ENCODE data around the gene C17orf67.

C17orf67 gene

DNA sequence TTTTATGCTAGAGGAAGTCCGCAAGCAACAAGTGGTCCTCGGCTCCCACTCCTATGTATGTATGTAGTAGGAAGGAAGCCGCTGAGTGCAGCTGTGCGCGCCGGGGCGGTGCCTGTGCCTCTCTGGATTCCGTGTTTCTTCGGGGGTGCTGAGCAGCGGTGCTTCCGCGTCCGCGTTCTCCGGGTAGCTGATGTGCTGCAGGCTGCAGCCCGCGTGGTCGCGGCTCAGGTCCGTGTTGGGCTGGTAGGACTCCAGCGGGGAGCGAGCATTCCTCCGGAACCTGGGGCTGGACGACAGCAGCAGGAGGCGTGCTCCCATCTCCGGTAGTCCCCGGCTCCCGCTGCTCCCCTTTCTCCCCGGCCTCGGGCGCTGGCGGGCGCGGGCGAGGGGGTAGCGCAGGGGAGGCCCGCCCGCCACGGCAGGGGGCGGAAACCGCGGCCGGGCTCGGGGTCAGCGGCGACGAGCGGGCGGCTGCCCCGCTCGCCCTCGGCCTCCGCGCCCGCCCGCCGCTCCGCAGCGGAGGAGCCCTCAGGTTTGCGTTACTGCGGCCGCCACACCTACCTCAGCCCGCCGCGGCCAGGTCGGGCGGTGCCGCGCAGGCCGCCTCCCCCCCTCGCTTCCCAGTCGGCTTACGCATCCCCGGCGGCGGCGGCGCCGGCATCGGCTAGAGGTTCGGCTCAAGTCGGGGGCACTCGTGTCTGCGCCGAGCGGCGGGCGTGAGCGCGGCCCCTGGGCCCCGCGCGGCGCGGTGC lies 487 bp downstream of the C17orf67 start:
- DNase-seq (ENCODE audit: low read depth) = peak; percentile 32

DNA sequence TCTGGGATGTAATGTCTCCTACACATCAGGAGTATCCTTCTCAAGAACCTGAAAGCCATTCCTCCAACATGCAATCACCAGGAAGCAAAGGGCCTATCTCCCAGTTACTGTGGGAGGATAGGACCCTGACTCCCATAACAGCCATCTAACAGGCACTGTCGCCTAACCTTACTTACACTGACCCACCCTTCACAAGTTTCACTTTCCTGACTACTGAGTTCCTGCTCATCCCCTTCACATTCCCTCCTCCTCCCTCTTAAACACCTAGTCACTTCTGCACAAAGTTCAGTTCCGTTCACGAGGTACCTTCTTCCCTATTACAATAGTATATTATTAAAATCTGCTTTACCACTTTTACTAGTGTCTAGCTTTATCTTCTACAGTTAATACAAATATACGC lies 1.3 kb downstream of the C17orf67 start:
- DNase-seq (ENCODE audit: low read depth) = no peak

DNA sequence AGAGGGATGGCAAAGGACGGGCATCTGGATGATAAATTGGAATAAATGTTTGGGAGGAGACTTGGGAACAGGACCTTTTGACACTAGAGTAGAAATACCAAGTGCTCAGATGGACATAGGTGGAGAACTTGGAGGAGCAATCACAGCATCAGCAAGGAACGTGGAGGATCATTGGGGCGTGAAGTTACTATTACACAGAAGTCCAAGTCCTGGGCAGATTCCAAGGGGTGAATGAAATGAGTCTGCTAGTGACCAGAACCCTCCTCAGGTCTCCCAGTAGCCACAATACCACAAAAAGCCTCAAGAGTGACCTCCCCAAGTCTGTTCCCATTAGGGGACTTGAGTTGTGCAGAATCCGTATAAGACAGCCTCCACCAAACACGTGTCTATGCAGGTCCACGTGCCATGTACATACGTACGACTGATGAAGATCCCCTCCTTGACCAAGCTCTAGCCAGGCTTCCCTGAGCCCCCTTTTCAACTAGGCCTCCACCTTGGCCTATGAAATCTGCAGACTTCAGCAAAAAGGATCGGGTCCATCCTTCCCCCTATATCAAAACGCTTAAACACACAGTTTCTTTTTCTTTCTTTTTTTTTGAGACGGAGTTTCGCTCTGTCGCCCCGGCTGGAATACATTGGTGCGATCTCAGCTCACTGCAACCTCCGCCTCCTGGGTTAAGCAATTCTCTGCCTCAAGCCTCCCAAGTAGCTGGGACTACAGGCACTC lies 2.2 kb downstream of the C17orf67 start:
- no peak for DNase-seq (ENCODE audit: low read depth)

DNA sequence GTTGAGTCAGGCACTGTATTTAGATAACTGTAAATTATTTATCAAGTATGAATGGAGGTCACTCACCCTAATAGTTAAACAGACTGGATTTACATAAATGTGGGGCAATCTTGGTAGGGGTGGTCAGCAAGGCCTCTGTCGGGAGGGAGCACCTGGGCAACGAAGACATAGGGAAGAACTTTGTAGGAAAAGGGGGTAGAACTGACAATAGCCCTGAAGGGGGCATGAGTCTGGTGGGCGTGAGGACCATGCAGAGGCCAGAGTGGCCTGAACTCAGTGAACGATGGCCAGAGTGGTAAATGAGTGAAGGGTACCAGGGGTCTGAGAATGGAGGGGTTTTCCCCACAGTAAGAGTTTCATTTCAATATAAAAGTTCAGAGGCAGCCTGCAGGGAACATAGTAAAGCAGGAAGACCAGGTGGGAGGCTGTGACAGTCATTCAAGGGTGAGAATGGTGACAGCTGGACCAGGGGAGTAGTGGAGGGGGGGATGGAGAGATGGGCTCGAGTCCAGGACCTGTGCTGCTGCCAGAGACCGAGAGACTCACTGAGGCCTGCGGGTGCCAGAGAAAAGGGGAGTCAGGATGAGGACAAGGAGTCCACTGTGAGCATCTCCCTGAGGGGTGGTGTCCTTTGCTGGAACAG lies 2.9 kb downstream of the C17orf67 start:
- no peak for DNase-seq (ENCODE audit: low read depth)

DNA sequence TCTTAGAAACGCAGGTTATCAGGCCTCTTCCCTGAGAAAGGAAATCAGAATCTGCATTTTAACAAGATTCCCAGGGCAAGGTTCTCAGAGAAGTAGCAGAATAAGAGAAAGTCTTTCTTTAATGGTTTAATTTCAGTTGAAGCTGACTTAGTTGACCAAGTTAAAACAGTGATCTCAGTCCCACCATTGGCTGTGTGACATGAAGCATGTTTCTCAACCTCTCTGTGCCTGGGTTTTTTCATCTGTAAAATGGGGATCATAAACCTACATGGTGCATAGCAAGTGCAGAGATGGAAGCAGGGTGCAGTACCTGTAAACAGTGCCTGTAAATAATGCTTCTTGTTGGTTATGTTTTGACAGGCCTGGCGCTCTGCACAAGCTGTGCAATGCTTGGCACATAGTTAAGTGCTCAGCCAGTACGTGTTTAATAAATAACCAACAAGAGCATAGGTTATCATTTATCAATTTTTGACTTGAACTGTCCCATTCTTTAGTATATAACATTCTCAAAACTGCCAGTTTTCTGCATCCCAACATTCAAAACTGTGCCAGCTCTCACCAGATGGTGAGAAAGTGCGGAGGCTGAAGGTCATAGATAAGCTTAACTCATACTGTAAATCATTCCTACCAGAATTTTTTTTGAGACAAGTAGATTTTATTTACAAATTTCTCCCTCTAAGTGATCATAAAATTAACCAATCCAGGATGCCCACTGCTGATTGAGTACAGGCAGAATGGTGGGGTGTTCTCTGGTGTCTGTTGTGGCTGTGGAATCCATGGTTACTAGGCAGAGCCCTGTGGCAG lies 6.9 kb downstream of the C17orf67 start:
- no peak for DNase-seq (ENCODE audit: low read depth)

DNA sequence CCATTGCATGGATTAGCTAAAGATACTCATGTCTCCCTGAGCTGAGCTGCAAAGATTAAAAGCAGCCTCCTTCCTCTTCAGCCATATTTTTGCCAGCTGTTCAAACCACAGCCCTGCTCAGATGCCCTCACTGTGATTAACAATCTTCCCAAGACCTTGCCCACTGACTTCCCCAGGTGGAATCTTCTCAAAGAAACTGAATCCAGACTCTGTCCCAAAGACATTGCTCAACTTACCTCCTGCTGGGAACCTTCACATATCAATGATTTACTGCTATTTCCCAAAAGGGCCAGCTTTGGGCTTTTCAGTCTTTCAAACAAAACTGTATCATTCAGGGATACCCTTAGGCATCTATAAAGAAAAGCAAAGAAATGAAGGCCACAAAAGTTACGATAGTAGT lies 9.2 kb downstream of the C17orf67 start:
- no peak for DNase-seq (ENCODE audit: low read depth)

DNA sequence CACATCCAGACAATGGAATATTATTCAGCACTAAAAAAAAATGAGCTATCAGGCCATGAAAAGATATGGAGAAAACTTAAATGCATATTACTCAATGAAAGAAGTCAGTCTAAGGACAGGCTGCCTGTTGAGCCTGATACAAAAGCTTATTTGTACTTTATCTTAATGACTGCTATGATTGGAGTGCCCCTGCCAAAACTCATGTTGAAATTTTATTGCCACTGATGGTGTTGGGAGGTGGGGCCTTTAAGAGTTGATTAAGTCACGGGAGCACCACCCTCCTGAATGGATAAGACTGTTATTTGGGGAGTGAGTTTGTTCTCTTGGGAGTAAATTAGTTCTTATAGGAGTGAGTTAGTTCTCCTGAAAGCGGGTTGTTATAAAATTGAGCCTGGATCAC lies 9.9 kb downstream of the C17orf67 start:
- DNase-seq (ENCODE audit: low read depth) = no peak

DNA sequence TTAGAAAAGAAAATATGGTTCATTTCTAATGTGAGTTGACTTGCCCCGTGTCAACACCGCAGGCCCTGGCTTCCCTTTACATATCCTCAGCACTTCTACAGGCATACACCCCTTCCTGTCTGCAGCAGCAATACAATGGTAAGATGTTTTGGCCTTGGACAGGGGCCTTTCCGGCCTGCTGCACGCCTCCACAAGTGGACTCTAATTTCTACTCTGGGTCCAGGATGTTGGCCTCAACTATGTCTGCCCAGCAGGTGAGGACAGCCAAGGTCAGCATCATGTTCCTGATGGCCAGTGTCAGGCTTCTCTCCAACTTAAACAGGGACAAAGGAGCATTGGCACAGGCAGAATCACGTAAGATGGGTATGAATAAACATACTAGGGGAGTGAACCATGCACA lies 11.0 kb downstream of the C17orf67 start:
- no peak for DNase-seq (ENCODE audit: low read depth)

DNA sequence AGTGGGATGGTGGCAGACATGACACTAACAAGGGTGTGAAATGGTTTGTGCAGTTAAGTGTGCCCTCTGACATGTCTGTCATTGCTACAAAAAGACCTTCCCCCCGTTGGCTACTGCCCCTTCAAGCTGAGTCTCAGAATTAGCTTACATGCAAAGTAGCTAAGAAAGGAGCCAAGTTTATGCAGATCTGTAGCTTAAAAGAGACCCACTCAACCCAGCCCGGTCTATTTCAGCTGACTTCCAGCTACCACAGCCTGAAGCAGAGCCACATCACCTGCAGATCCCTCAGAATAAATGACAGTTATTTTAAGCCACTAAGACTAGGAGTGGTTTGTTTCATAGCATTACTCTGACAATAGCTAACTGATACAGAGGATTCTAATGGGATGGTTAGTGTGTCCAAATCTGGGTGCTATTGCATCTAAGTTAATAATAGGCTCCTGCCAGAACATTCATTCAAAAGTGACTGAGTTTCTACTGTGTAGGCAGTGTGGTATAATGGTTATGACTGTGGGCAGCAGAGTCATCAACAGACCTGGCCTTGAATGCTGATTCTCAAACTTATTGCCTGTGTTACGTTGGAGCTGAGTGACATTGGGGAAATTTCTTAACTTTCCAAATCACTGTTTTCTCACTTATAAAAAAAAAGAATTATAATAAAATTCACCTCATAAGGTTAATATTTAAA lies 11.7 kb downstream of the C17orf67 start:
- DNase-seq (ENCODE audit: low read depth) = no peak

DNA sequence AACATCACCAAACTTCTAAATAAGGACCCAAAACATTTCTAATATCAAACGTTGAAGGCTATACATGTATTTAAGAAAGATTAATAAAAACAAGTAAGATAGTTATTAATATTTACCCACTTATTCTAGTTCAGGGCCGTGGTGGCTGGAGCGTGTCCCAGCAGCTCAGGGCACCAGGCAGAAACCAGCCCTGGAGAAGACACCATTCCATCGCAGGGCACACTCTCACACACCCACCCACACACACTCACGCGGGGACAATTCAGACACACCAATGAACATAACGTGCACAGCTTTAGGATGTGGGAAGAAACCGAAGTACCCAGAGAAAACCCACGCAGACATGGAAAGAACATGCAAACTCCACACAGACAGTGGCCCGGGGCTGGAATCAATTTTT lies 13.5 kb downstream of the C17orf67 start:
- no peak for DNase-seq (ENCODE audit: low read depth)

DNA sequence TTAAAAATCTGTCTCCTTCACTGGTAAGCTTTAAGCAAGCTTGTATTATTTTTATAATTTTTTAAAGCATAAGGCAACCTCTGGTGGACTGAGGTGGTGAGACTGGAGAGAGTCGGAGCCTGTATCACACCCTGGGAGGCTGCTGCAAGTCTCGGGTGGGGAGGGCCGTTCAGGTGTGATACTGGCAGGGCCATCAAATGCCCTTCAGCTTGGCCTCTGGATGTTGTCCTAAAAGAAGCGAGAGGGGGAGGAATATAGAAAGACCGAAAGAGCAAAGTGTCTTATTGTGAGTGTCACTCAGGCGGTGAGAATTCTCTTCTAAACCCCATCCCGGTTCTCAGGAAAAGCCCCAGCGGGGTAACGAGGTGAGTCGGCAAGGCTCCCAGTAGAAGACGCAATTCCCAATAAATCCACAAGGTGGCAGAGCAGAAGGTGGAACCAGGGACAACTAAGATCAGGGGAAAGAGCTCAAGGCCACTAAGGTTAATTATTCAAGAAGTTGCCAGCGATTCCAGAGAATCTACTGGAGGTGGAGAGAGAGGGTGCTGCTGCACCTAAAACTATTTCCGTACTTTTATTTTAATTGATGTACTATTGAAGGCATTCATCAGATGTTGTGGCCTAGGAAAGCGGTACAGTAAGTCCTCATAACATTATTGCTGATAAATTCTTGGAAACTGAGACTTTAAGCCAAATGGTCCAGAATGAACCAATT lies 14.1 kb downstream of the C17orf67 start:
- peak; percentile 9 for DNase-seq (ENCODE audit: low read depth)

DNA sequence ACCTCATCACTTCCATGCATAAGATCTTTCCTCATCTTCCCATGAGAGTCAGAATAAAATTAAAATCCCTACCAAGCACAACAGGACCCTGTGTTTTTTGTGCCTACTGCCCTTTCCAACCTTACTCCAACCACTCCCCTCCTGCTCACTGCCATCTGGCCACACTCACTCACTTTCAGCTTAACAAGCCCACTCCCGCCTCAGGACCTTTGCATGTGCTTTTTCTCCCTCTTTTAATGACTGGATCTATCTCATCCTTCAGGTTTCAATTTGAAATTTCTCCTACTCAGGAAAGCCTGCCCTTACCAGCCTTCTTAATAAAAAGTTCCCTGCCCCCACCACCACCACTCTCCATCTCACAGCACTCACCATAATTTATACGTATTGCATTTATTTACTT lies 14.7 kb downstream of the C17orf67 start:
- no peak for DNase-seq (ENCODE audit: low read depth)

DNA sequence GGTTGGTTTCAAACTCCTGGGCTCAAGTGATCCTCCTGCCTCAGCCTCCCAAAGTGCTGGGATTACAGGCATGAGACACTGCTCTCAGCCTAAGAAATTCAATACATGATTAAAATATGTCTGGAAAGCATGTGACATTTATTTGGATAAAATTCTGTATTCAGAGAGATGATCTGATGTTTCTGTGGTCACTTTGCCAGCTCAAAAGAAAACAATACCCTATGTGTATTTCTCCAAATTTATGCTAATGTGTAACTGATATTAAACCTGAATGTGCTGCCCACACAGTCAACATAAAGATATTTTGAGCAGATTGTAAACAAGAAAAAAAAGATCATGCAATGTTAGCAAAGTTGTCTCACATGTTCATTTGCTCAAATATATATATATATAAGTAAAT lies 16.7 kb downstream of the C17orf67 start:
- DNase-seq (ENCODE audit: low read depth) = no peak

DNA sequence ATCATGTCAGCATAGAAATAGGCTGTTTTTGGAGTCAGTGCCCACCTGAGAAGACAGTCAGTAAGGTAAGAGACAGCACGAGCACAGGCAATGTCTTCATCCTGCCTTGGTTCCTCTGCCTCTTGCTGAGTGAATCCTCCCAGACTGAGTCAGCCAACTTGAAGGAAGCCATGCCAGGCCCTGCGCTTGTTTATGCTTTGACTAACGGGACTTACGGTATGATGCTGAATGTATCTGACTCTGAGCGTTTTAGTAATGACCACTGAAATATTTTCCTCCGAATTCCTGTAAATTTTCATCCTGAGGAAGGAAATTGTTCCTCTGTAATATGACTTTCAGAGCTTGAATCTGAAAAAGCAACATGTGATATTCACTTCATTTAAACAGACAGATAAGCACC lies 18.0 kb downstream of the C17orf67 start:
- no peak for DNase-seq (ENCODE audit: low read depth)

DNA sequence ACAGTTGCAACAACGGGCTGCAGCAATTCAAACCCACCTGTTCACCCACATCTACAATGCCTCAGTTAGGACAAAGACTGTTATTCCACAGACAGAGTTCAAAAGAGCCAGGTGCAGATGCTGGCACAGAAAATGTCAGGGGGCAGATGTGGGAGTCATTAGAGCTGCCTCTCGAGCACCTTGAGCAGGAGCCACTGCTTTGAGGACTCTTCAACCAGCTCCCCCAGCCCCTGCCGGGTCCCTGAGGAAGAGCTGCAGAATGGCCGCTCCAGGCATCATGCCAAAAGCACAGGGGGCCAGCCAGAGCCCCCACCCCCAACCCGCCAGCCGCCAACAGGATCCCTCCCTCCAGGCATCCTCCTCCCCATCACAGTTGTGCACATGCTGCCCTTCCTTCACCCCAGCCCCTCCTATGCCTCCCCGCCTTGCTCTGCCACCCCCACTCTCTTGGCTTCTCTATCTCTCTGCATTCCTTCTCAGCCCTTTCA lies 20.8 kb downstream of the C17orf67 start:
- DNase-seq (ENCODE audit: low read depth) = no peak

DNA sequence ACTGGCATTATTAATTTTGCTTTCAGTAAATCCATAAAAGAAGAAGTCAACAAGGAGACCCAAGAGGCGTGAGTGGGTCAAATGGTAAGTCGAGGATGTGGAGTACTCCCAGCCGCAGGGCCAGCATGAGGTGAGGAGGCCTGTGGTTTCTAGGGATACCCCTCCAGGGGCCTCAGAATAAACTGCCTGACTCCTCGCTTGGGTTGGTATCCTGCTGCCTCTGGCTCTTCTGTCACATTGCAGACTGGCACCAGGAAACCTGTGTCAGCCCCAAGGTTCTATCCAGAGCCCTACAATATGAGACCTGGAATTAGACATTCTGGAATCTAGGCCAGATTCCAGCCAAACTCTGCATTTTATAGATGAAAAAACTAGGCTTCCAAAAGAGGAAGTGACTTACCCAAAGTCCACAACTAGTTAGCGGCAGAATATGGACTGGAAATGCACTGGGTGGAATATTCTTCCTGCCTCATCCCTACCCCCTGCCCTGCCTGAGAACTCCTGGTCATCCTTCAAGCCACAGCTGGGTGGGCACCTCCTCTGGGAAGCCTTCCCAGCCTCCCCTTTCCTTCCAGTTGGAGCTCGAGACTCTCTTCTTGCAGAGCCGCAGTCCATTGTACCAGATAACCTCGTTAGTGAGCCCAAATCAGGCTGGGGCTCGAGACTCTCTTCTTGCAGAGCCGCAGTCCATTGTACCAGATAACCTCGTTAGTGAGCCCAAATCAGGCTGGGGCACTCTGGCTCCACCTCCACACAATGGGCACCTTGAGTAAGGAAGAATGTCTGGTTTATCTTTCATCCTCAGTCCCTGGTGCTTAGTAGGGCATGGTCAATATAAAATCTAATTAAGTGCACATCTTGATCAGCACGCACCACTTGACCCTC lies 22.6 kb downstream of the C17orf67 start:
- DNase-seq (ENCODE audit: low read depth) = no peak

DNA sequence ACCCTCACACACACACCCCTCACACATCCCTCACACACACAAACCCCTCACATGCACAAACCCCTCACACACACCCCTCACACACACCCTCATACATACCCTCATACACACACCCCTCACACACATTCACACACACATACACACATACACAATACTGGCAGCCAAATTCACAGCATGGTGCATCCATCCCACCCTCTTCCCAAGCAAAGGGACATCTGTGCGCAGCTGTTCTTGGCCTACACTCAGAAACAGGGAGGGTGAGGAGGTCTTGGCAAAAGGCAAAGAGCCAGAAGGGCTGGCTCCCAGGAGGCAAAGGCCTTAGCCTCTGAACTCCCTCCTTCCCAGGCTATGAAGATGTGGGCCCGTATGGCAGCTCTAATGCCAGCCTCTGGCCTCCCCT lies 23.4 kb downstream of the C17orf67 start:
- DNase-seq (ENCODE audit: low read depth) = no peak

DNA sequence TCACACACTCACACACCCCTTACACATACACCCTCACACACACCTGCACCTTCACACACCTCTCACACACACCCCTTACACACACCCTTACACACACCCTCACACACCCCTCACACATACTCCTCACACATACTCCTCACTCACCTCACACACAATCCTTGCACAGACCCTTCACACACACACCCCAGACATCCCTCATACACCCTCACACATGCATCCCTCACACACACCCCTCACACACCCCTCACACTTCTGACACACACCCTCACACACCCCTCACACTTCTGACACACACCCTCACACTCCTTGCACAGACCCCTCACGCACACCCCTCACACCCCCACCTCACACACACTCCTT lies 23.9 kb downstream of the C17orf67 start:
- DNase-seq (ENCODE audit: low read depth) = no peak

DNA sequence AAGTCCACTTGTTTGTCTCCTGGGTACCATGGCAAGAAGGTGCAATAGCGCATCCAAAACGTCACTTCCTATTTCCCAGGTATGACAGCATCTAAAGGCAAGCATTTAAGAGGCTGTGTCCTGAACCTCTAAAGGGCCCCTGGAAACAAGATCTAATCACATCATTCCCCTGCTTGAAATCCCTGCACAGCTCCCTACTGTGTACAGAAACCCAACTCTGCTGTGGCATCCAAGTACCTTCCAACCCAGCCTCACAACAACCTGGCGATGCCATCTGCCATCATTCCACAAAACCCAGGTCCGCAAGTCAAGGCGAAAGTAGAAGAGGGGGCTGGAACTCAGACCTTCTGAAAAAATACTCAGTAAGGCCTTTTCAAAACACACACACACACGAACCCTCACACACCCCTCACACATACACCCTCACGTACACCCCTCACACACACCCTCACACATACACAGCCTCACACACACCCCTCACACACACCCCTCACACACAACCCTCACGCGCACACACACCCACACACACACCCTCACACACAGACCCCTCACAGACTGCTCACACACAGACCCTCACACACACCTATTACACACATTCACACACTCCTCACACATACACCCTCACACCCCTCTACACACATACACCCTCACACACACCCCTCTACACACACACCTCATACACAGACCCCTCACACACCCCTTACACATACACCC lies 24.5 kb downstream of the C17orf67 start:
- no peak for DNase-seq (ENCODE audit: low read depth)
